PC-9 (cell line): ENCODE data around the gene AUTS2. TPM values are rescaled to one million over a fixed set of nuclear protein-coding genes. Genes with fewer than 3 reads are reported as not detected.

Source experiments
- BruUV-seq: library from RNA; stranded (reverse); fragments of 400-500 nt; replicated peaks from 2 replicates; lab custom pipeline; 2021; lab: Mats Ljungman, UMichigan
- CTCF ChIA-PET: fragments of 300-600 bp; sonication (Branson Sonifier 250); formaldehyde crosslinking; loops from one replicate; lab custom pipeline; 2022; ENCODE audit warnings: antibody characterized with exemption; lab: Charles Lee
- POLR2A ChIA-PET: fragments of 300-600 bp; sonication (Branson Sonifier 250); formaldehyde crosslinking; loops from one replicate; lab custom pipeline; 2022; ENCODE audit warnings: antibody characterized with exemption; ENCODE audit not compliant: unreplicated experiment; lab: Charles Lee
- DNase-seq, 2 experiments: peaks; one replicate each; pipeline versions ENCODE4 v3.0.0 to v3.0.0-alpha.2; 2015 to 2022; ENCODE audit warnings: mixed read lengths in 1 of 2
- H2AFZ ChIP-seq: fragments of 200-600 bp; sonication (generic); 2 replicates; pipeline ENCODE4 v1.8.1; 2017; ENCODE audit warnings: antibody characterized with exemption
- H3F3A ChIP-seq: fragments of 200-600 bp; sonication (generic); 2 replicates; pipeline ENCODE4 v1.8.1; 2017; ENCODE audit warnings: antibody characterized with exemption, mild to moderate bottlenecking, low read depth; ENCODE audit not compliant: insufficient read depth
- H3K27ac ChIP-seq: fragments of 200-600 bp; sonication (generic); 2 replicates; pipeline ENCODE4 v1.6.1; 2016; ENCODE audit warnings: mixed run types
- H3K27me3 ChIP-seq: fragments of 200-600 bp; sonication (generic); 2 replicates; pipeline ENCODE4 v1.6.1; 2016; ENCODE audit warnings: low read depth, mixed run types; ENCODE audit not compliant: insufficient read depth
- H3K36me3 ChIP-seq: fragments of 200-600 bp; sonication (generic); 2 replicates; pipeline ENCODE4 v1.6.1; 2016; ENCODE audit warnings: low read depth, mixed run types
- H3K4me1 ChIP-seq: fragments of 200-600 bp; sonication (generic); replicated peaks from 2 replicates; pipeline ENCODE4 v1.6.1; 2016; ENCODE audit warnings: mixed run types; ENCODE audit not compliant: insufficient read depth
- H3K4me2 ChIP-seq: fragments of 200-600 bp; sonication (generic); 2 replicates; pipeline ENCODE4 v1.6.1; 2017; ENCODE audit warnings: mixed run types
- H3K4me3 ChIP-seq: fragments of 200-600 bp; sonication (generic); 2 replicates; pipeline ENCODE4 v1.6.1; 2016; ENCODE audit warnings: mixed run types
- H3K79me2 ChIP-seq: fragments of 200-600 bp; sonication (generic); 2 replicates; pipeline ENCODE4 v1.6.1; 2017; ENCODE audit warnings: low read depth, mixed run types
- H3K9me2 ChIP-seq: fragments of 200-600 bp; sonication (generic); 2 replicates; pipeline ENCODE4 v1.8.1; 2017; ENCODE audit warnings: mild to moderate bottlenecking; ENCODE audit not compliant: insufficient read depth
- H3K9me3 ChIP-seq: fragments of 200-600 bp; sonication (generic); 2 replicates; pipeline ENCODE4 v1.8.1; 2016; ENCODE audit warnings: low read depth; ENCODE audit not compliant: insufficient read depth
- H4K20me1 ChIP-seq: fragments of 200-600 bp; sonication (generic); 2 replicates; pipeline ENCODE4 v1.8.1; 2017; ENCODE audit not compliant: insufficient read depth
- EZH2 ChIP-seq: fragments of 200-600 bp; sonication (generic); IDR thresholded peaks from 2 replicates; pipeline ENCODE4 v1.8.0; 2017; ENCODE audit warnings: antibody characterized with exemption, low read depth
- intact Hi-C: fragments of 100-400 bp; cut with micrococcal nuclease; formaldehyde crosslinking; loops from one replicate; pipeline ENCODE4 v1.10.0; 2022; ENCODE audit not compliant: unreplicated experiment
- total RNA-seq: library from RNA; stranded (reverse); gene quantifications from 2 replicates; pipeline ENCODE4 v1.2.3, GENCODE V29; 2021
- TF ChIP-seq, protein P1 (sequence below): fragments of 200-600 bp; sonication (generic); conservative IDR thresholded peaks from 2 replicates; pipeline ENCODE4 v1.6.1; 2017; ENCODE audit warnings: mixed run types, antibody characterized with exemption, mild to moderate bottlenecking, moderate library complexity

AUTS2 gene
- total RNA-seq, 1 experiment from 2014 or later: not detected

DNA sequence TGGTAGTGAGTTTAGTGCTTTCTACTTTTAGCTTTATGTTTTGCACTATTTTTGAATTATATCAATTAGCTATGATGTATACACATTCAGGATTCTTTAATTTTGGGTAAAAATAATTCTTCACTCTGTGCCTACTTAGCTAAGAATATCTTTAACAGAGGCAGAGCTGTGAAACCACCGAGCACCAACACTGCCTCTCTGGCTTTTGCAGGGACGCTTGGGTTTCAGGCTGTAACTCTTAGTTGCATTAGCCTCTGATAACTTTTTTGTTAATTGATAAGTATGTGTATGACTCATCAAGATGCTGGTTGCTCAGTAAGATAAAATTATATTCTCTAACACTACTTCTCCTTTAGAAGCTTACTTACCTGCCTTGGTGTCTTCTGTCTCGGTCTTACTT, 738.3 kb downstream of the AUTS2 start:
- Histone ChIP-seq H3K9me2 (no peaks in the 10 kb centered on the region), H3K4me1 (no peaks in the 10 kb centered on the region), H3K79me2 (no peaks in the 10 kb centered on the region), H3K4me2 (no peak overlapping the region), H3K27me3 (peaks cover 14% of the 10 kb centered on the region; the same call in 1 of the 2 replicates), H3K4me3 (no peak overlapping the region), H3K36me3 (no peaks in the 10 kb centered on the region), H3F3A (no peaks in the 10 kb centered on the region), H2AFZ (no peak overlapping the region), H3K9me3 (no peaks in the 10 kb centered on the region), H4K20me1 (no peaks in the 10 kb centered on the region), H3K27ac (no peak overlapping the region)
- CTCF ChIA-PET: no interaction called here
- intact Hi-C loops: no loop called here
- DNase-seq: no peak
- BruUV-seq: no TSS peak
- POLR2A ChIA-PET: no interaction called here
- TF ChIP-seq, protein P1, sequence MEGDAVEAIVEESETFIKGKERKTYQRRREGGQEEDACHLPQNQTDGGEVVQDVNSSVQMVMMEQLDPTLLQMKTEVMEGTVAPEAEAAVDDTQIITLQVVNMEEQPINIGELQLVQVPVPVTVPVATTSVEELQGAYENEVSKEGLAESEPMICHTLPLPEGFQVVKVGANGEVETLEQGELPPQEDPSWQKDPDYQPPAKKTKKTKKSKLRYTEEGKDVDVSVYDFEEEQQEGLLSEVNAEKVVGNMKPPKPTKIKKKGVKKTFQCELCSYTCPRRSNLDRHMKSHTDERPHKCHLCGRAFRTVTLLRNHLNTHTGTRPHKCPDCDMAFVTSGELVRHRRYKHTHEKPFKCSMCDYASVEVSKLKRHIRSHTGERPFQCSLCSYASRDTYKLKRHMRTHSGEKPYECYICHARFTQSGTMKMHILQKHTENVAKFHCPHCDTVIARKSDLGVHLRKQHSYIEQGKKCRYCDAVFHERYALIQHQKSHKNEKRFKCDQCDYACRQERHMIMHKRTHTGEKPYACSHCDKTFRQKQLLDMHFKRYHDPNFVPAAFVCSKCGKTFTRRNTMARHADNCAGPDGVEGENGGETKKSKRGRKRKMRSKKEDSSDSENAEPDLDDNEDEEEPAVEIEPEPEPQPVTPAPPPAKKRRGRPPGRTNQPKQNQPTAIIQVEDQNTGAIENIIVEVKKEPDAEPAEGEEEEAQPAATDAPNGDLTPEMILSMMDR: no peak
- no peak for TF ChIP-seq EZH2

DNA sequence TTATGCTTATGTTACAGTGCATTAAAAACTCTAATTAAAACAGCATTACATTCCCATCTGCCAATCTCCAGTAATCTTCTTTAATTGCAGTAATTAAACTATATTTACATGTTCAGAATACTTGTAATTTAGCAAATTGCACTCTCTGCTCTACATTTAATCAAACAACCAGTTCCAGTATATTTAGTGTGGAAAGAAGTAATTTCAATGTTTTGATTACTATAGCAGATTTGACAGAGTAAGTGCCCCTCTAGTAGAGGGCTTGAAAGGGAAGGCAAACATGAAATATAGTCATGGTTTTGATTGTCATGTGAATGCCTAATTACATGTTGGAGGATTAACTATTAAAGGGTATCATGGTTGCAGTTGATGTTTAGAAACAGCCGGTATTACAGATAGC, 739.7 kb downstream of the AUTS2 start:
- CTCF ChIA-PET: no interaction called here
- H3K36me3 ChIP-seq: no peaks in the 10 kb centered on the region
- no peaks in the 10 kb centered on the region for H3K79me2 ChIP-seq
- peaks cover 20% of the 10 kb centered on the region; the same call in 1 of the 2 replicates for H3K27me3 ChIP-seq
- H3K9me3 ChIP-seq: no peaks in the 10 kb centered on the region
- no peak overlapping the region for H3K4me3 ChIP-seq
- no peaks in the 10 kb centered on the region for H4K20me1 ChIP-seq
- H3F3A ChIP-seq: no peaks in the 10 kb centered on the region
- BruUV-seq: no TSS peak
- POLR2A ChIA-PET: no interaction called here
- DNase-seq: no peak
- no peak overlapping the region for H3K27ac ChIP-seq
- H3K4me2 ChIP-seq: no peak overlapping the region
- TF ChIP-seq, protein P1: no peak
- no peak for TF ChIP-seq EZH2
- H2AFZ ChIP-seq: no peak overlapping the region
- intact Hi-C loops: no loop called here
- H3K4me1 ChIP-seq: no peaks in the 10 kb centered on the region
- no peaks in the 10 kb centered on the region for H3K9me2 ChIP-seq

DNA sequence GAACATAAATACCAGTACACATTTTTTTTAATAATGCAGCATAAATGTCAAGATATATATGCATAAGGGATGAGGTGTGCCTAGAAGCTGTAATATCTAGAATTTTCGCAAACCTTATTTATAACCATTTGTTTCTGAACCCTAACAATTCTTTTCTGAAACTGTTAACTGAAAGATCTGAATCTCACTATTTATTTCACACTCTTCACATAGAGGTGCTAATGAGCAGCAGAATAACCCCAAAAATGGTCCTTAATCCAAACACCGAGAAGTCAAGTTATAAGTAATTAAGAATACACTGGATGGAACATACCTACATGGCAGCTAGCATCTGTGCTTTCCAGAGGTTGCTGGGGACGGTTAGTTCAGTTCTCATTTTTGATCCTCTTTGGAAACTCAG, 742.0 kb downstream of the AUTS2 start:
- peaks cover 20% of the 10 kb centered on the region; the same call in 1 of the 2 replicates for H3K27me3 ChIP-seq
- H3K79me2 ChIP-seq: no peaks in the 10 kb centered on the region
- ChIA-PET POLR2A (no interaction called here), CTCF (no interaction called here)
- H3F3A ChIP-seq: no peaks in the 10 kb centered on the region
- H3K4me1 ChIP-seq: no peaks in the 10 kb centered on the region
- H3K4me2 ChIP-seq: no peak overlapping the region
- no peak for DNase-seq
- H3K4me3 ChIP-seq: no peak overlapping the region
- BruUV-seq: no TSS peak
- intact Hi-C loops: no loop called here
- H3K36me3 ChIP-seq: no peaks in the 10 kb centered on the region
- no peak overlapping the region for H3K27ac ChIP-seq
- no peaks in the 10 kb centered on the region for H3K9me3 ChIP-seq
- H2AFZ ChIP-seq: no peak overlapping the region
- TF ChIP-seq EZH2: no peak
- TF ChIP-seq, protein P1: no peak
- no peaks in the 10 kb centered on the region for H4K20me1 ChIP-seq
- H3K9me2 ChIP-seq: no peaks in the 10 kb centered on the region
